LNCaP clone FGC (cell line): Measurements from ENCODE around the gene SIM2.

Experiments used
- DNase-seq: peaks from one replicate; pipeline ENCODE4 v3.0.0-alpha.2; 2011; ENCODE audit warnings: low read depth
- H3K4me3 ChIP-seq: 2 replicates; pipeline ENCODE4 v1.5.1; 2011; ENCODE audit warnings: mild to moderate bottlenecking, low read depth, low read length, control low read depth
- CTCF ChIP-seq: IDR thresholded peaks from 2 replicates; pipeline ENCODE4 v1.5.1; 2012; ENCODE audit warnings: mild to moderate bottlenecking; ENCODE audit not compliant: control insufficient read depth, insufficient read depth; ENCODE audit errors: extremely low read depth

SIM2 gene

GRCh38 chr21:36745459-36745858 lies 46.5 kb downstream of the SIM2 start:
- H3K4me3 ChIP-seq: no peak overlapping the region
- DNase-seq: no peak
- TF ChIP-seq CTCF: no peak

- H3K4me3 ChIP-seq: no peak overlapping the region
- TF ChIP-seq CTCF: no peak
- no peak for DNase-seq
Measured at GRCh38 chr21:36747041-36747814, 48.3 kb downstream of the SIM2 start.

- TF ChIP-seq CTCF: no peak
- DNase-seq: no peak
- H3K4me3 ChIP-seq: no peak overlapping the region
Measured at GRCh38 chr21:36747815-36748383, 49.0 kb downstream of the SIM2 start.

- no peak for DNase-seq
- TF ChIP-seq CTCF: no peak
- H3K4me3 ChIP-seq: no peak overlapping the region
Measured at GRCh38 chr21:36749935-36750575, 51.1 kb downstream of the SIM2 start.

GRCh38 chr21:36750576-36750959 lies 51.7 kb downstream of the SIM2 start:
- no peak for DNase-seq
- H3K4me3 ChIP-seq: no peak overlapping the region
- TF ChIP-seq CTCF: no peak

GRCh38 chr21:36751383-36751782 lies 52.5 kb downstream of the SIM2 start:
- DNase-seq: no peak
- no peak for TF ChIP-seq CTCF
- H3K4me3 ChIP-seq: no peak overlapping the region
